ENCODE data around the gene SUPT20H. TPM values are rescaled to one million over a fixed set of nuclear protein-coding genes. Genes with fewer than 3 reads are reported as not detected.

The SUPT20H gene
- total and polyA plus RNA-seq, 2 of the 4 experiments (the other 2 are of a cell fraction): 46.6 to 55.1 TPM

GRCh38 chr13:37070145-37070695 lies 10.7 kb upstream of the SUPT20H start:
- H2BK20ac ChIP-seq (ENCODE audit: low read depth, low read length): no peak overlapping the region
- ATAC-seq (ENCODE audit: low read depth): no peak
- no peak overlapping the region for H3K4me3 ChIP-seq (ENCODE audit: insufficient read depth, low read depth, low read length)
- H3K79me1 ChIP-seq (ENCODE audit: low read depth in 1 of 2, low read length in 2 of 2): no peaks in the 10 kb centered on the region
- POLR2A ChIA-PET (ENCODE audit: unreplicated experiment): no interaction called here
- intact Hi-C loops (cut with micrococcal nuclease): loop anchor here (10.0 kb wide), 1 partner anchor 975 kb away; no protein-coding TSS in a partner anchor
- BruUV-seq (replicated peaks): no TSS peak
- H2BK5ac ChIP-seq (ENCODE audit: low read depth, low read length, poor library complexity, severe bottlenecking): no peak overlapping the region
- H4K5ac ChIP-seq (ENCODE audit: low read depth, low read length): no peak overlapping the region
- no peak overlapping the region for H3K14ac ChIP-seq (replicated peaks; ENCODE audit: low read depth, low read length)
- H3K56ac ChIP-seq (ENCODE audit: extremely low read depth, insufficient read depth, low read length): no peak overlapping the region
- H3K27me3 ChIP-seq (ENCODE audit: control insufficient read depth, insufficient read depth, low read length): no peaks in the 10 kb centered on the region
- H3K4me1 ChIP-seq (ENCODE audit: control insufficient read depth, insufficient read depth, low read length): 0 out of 2 replicates have a peak, but pooled peaks cover 3% of the 10 kb centered on the region
- CTCF ChIA-PET: no interaction called here
- no peaks in the 10 kb centered on the region for H3K9me1 ChIP-seq (ENCODE audit: insufficient read depth, low read length)
- H3K4ac ChIP-seq (ENCODE audit: low read depth, low read length): no peak overlapping the region
- no peaks in the 10 kb centered on the region for H4K20me1 ChIP-seq (ENCODE audit: insufficient read depth, low read length)
- no peaks in the 10 kb centered on the region for H3K36me3 ChIP-seq (ENCODE audit: control insufficient read depth, insufficient read depth, low read length)
- no peak overlapping the region for H3K23ac ChIP-seq (ENCODE audit: low read depth, low read length)
- no peak overlapping the region for H4K91ac ChIP-seq (ENCODE audit: insufficient read depth, low read depth, low read length)
- in situ Hi-C loops (cut with MboI; ENCODE audit: low sequenced_read_pairs): no loop called here
- no peak overlapping the region for H3K9ac ChIP-seq (ENCODE audit: low read depth, low read length)
- no peak overlapping the region for H3K27ac ChIP-seq (ENCODE audit: insufficient read depth, low read length)
- TF ChIP-seq MAFK (IDR thresholded peaks at IDR 0.05; ENCODE audit: low read depth, low read length) (no peak), POLR2A (IDR thresholded peaks at IDR 0.05; ENCODE audit: low read depth, low read length) (no peak), BHLHE40 (IDR thresholded peaks at IDR 0.05; ENCODE audit: low read depth, low read length) (no peak), FOS (IDR thresholded peaks at IDR 0.05; ENCODE audit: low read depth, low read length) (no peak), SMC3 (IDR thresholded peaks at IDR 0.05; ENCODE audit: low read depth, low read length) (no peak), CEBPB (IDR thresholded peaks at IDR 0.05; ENCODE audit: low read depth, low read length) (no peak), RAD21 (IDR thresholded peaks at IDR 0.05; ENCODE audit: low read length) (no peak), CTCF (conservative IDR thresholded peaks at IDR 0.05; ENCODE audit: low read depth, low read length) (no peak), RCOR1 (IDR thresholded peaks at IDR 0.05; ENCODE audit: insufficient replicate concordance, low read length) (no peak), USF2 (IDR thresholded peaks at IDR 0.05; ENCODE audit: low read depth, low read length) (no peak)
- 60% methylated on average over 2 of the region's 9 CpGs; no CpG with 5 or more reads in 1 of the 2 experiments for WGBS, 2 experiments (ENCODE audit: extremely low coverage in 2 of 2, insufficient read length in 1 of 2)
- H3K18ac ChIP-seq (ENCODE audit: low read depth, low read length): no peak overlapping the region
- no peak overlapping the region for H2AFZ ChIP-seq (replicated peaks; ENCODE audit: low read length, poor library complexity)
- no peak overlapping the region for H2BK120ac ChIP-seq (ENCODE audit: low read depth, low read length)
- no peak overlapping the region for H3K4me2 ChIP-seq (ENCODE audit: low read depth, low read length)
- no peak overlapping the region for H2AK5ac ChIP-seq (ENCODE audit: low read depth, low read length)
- no peak overlapping the region for H4K8ac ChIP-seq (ENCODE audit: low read depth in 2 of 2, low read length in 2 of 2)
- dilution Hi-C loops (cut with HindIII; ENCODE audit: low sequenced_read_pairs, unreplicated experiment): no loop called here
- H3K9me3 ChIP-seq (ENCODE audit: control insufficient read depth, insufficient read depth, low read length): no peaks in the 10 kb centered on the region
- H2BK15ac ChIP-seq (ENCODE audit: low read depth, low read length): no peak overlapping the region
- no peak overlapping the region for H2AK9ac ChIP-seq (replicated peaks; ENCODE audit: low read depth, low read length, poor library complexity)
- DNase-seq: no peak

Measured in IMR-90 (cell line).